Neural cell (in vitro differentiated cells): ENCODE measurements around the gene CACNA2D2. TPM values are rescaled to one million over a fixed set of nuclear protein-coding genes. Genes with fewer than 3 reads are reported as not detected.

Experiments
- H2AFZ ChIP-seq: fragments of 200-600, 300-800 bp; sonication (generic), shearing (Covaris generic); 2 replicates; pipeline ENCODE4 v1.6.0; 2014; ENCODE audit warnings: low read depth, mild to moderate bottlenecking, antibody characterized with exemption, low read length, moderate library complexity
- H3F3A ChIP-seq: fragments of 200-600 bp; shearing (Covaris generic); 2 replicates; pipeline ENCODE4 v1.6.1; 2016; ENCODE audit warnings: mild to moderate bottlenecking, moderate library complexity, mixed read lengths, antibody characterized with exemption, low read length; ENCODE audit not compliant: insufficient read depth, poor library complexity, severe bottlenecking
- H3K27ac ChIP-seq: fragments of 200-600, 300-800 bp; sonication (generic), shearing (Covaris generic); 2 replicates; pipeline ENCODE4 v1.5.1; 2014; ENCODE audit warnings: mild to moderate bottlenecking, low read length, moderate library complexity
- H3K27me3 ChIP-seq: fragments of 300-800, 200-600 bp; sonication (generic), shearing (Covaris generic); 2 replicates; pipeline ENCODE4 v1.6.0; 2014; ENCODE audit warnings: mild to moderate bottlenecking, low read depth, low read length, moderate library complexity; ENCODE audit not compliant: insufficient read depth
- H3K36me3 ChIP-seq: fragments of 300-800, 200-600 bp; sonication (generic), shearing (Covaris generic); 2 replicates; pipeline ENCODE4 v1.5.1; 2014; ENCODE audit warnings: mild to moderate bottlenecking, antibody characterized with exemption, low read length, moderate library complexity; ENCODE audit not compliant: insufficient read depth
- H3K4me2 ChIP-seq: fragments of 300-800, 200-600 bp; sonication (generic), shearing (Covaris generic); 2 replicates; pipeline ENCODE4 v1.6.0; 2014; ENCODE audit warnings: mild to moderate bottlenecking, low read length
- H3K4me3 ChIP-seq: fragments of 300-800, 200-600 bp; sonication (generic), shearing (Covaris generic); 2 replicates; pipeline ENCODE4 v1.5.1; 2014; ENCODE audit warnings: mild to moderate bottlenecking, low read length, moderate library complexity
- H3K79me2 ChIP-seq: fragments of 200-600 bp; shearing (Covaris generic); replicated peaks from 2 replicates; pipeline ENCODE4 v1.6.0; 2014; ENCODE audit warnings: mild to moderate bottlenecking, low read length, moderate library complexity; ENCODE audit not compliant: insufficient read depth
- H3K9ac ChIP-seq: fragments of 300-800, 200-600 bp; sonication (generic), shearing (Covaris generic); 2 replicates; pipeline ENCODE4 v1.6.1; 2016; ENCODE audit warnings: mild to moderate bottlenecking, low read length, mixed read lengths
- H3K9me2 ChIP-seq: fragments of 200-600 bp; shearing (Covaris generic); 2 replicates; pipeline ENCODE4 v1.6.1; 2016; ENCODE audit warnings: mild to moderate bottlenecking, low read length, mixed read lengths; ENCODE audit not compliant: insufficient read depth
- H3K9me3 ChIP-seq: fragments of 200-600, 300-800 bp; sonication (generic), shearing (Covaris generic); 2 replicates; pipeline ENCODE4 v1.6.1; 2016; ENCODE audit warnings: mild to moderate bottlenecking, mixed run types, low read length, moderate library complexity, mixed read lengths
- H4K20me1 ChIP-seq: fragments of 200-600 bp; shearing (Covaris generic); 2 replicates; pipeline ENCODE4 v1.6.1; 2016; ENCODE audit warnings: mild to moderate bottlenecking, mixed run types; ENCODE audit not compliant: insufficient read depth
- EP300 ChIP-seq: fragments of 450-650 bp; conservative IDR thresholded peaks from 2 replicates; pipeline ENCODE4 v1.6.1; 2014; ENCODE audit warnings: antibody characterized with exemption, mild to moderate bottlenecking, moderate library complexity; ENCODE audit not compliant: poor library complexity, severe bottlenecking
- EZH2 ChIP-seq: fragments of 200-600, 300-800 bp; shearing (Covaris generic), sonication (generic); IDR thresholded peaks from 2 replicates; pipeline ENCODE4 v1.6.1; 2014; ENCODE audit warnings: antibody characterized with exemption, low read length, borderline replicate concordance, mild to moderate bottlenecking; ENCODE audit not compliant: insufficient read depth, poor library complexity, severe bottlenecking
- MXI1 ChIP-seq: fragments of 450-650 bp; conservative IDR thresholded peaks from 2 replicates; pipeline ENCODE4 v1.6.1; 2014; ENCODE audit warnings: antibody characterized with exemption, mild to moderate bottlenecking; ENCODE audit not compliant: poor library complexity, severe bottlenecking
- POLR2AphosphoS5 ChIP-seq: IDR thresholded peaks from 2 replicates; pipeline ENCODE4 v1.6.1; 2012
- RAD21 ChIP-seq: fragments of 450-650 bp; conservative IDR thresholded peaks from 2 replicates; pipeline ENCODE4 v1.6.1; 2014; ENCODE audit warnings: antibody characterized with exemption, mild to moderate bottlenecking, moderate library complexity
- SMC3 ChIP-seq: fragments of 450-650 bp; conservative IDR thresholded peaks from 2 replicates; pipeline ENCODE4 v1.6.1; 2014; ENCODE audit warnings: antibody characterized with exemption, mild to moderate bottlenecking, moderate library complexity; ENCODE audit not compliant: poor library complexity
- TAF1 ChIP-seq: IDR thresholded peaks from 2 replicates; pipeline ENCODE4 v1.6.1; 2012; ENCODE audit warnings: low read depth
- polyA plus RNA-seq: library from polyadenylated mRNA; depleted of rRNA; stranded (reverse); fragments of >200 nt; gene quantifications from 2 replicates; pipeline ENCODE4 v1.2.3, GENCODE V29; 2014
- TF ChIP-seq, protein P1 (sequence below): IDR thresholded peaks from 2 replicates; pipeline ENCODE4 v1.6.1; 2012; ENCODE audit warnings: borderline replicate concordance
- TF ChIP-seq, protein P2 (sequence below): fragments of 450-650 bp; IDR thresholded peaks from 2 replicates; pipeline ENCODE4 v1.5.1; 2014; ENCODE audit warnings: antibody characterized with exemption, mild to moderate bottlenecking, moderate library complexity; ENCODE audit not compliant: poor library complexity, severe bottlenecking

The CACNA2D2 gene
- polyA plus RNA-seq, 1 donor from 2014 or later: 7.8 TPM

DNA sequence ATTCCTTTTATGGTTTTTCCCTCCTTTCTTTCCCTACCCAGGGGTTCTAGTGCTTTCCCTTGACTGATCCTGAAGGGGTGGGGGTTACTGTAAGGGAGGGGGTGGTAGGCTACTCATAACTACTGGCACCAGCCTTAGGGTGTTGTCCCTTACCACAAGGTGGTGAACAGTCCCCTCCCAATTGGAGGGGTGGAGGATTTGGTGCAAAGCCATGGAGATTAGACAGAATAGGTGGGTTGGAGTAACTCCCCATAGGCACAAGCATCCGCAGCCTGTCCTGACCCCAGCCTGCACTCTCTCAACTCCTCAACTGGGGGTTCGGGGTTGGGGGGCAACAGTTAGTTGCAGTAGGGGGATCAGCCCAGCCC lies 178.3 kb downstream of the CACNA2D2 start:
- H3K9ac ChIP-seq: no peak overlapping the region

DNA sequence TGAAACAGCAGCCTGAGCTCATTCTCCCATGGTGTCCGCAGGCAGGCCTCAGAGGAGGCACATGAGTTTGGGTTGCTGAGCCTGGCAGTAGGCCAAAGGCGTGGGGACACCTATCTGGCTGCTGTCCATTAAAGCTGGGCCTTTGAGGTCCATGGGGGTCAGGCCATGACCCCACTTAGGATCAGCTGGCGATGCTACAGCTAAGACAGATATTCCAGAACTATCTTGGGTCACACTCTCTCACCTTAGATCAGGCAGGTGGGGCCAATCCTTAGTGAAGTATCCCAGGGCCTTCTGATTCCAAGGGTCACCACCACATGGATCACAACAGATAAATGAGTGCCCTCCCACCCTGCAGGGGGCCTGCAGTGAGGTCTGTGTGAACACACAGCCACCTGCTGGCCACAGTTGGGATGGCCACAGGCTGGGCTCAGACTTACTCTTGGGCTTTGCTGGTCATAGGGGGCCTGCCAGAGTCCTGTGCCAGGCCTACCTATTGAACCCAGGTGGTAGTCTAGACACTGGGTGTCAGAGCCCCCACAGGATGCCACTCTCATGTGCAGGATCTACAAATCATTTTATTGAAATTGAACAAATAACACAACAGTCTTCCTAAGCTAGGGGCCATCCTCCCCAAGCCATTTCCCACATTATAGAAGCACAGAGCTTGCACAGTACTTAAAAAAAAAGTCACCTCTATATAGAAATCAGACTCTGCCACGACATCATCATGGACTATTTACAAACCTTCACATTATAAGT lies 178.9 kb downstream of the CACNA2D2 start:
- Histone ChIP-seq H3K9ac (no peak overlapping the region), H3K9me2 (no peaks in the 10 kb centered on the region), H3K79me2 (peaks cover 25% of the 10 kb centered on the region), H3F3A (no peaks in the 10 kb centered on the region), H3K36me3 (no peaks in the 10 kb centered on the region), H3K4me2 (no peak overlapping the region), H3K27ac (no peak overlapping the region), H4K20me1 (no peaks in the 10 kb centered on the region), H3K9me3 (no peaks in the 10 kb centered on the region), H3K27me3 (no peaks in the 10 kb centered on the region), H3K4me3 (no peak overlapping the region), H2AFZ (no peak overlapping the region)
- no peak for TF ChIP-seq POLR2AphosphoS5
- no peak for TF ChIP-seq EZH2
- TF ChIP-seq, protein P1, sequence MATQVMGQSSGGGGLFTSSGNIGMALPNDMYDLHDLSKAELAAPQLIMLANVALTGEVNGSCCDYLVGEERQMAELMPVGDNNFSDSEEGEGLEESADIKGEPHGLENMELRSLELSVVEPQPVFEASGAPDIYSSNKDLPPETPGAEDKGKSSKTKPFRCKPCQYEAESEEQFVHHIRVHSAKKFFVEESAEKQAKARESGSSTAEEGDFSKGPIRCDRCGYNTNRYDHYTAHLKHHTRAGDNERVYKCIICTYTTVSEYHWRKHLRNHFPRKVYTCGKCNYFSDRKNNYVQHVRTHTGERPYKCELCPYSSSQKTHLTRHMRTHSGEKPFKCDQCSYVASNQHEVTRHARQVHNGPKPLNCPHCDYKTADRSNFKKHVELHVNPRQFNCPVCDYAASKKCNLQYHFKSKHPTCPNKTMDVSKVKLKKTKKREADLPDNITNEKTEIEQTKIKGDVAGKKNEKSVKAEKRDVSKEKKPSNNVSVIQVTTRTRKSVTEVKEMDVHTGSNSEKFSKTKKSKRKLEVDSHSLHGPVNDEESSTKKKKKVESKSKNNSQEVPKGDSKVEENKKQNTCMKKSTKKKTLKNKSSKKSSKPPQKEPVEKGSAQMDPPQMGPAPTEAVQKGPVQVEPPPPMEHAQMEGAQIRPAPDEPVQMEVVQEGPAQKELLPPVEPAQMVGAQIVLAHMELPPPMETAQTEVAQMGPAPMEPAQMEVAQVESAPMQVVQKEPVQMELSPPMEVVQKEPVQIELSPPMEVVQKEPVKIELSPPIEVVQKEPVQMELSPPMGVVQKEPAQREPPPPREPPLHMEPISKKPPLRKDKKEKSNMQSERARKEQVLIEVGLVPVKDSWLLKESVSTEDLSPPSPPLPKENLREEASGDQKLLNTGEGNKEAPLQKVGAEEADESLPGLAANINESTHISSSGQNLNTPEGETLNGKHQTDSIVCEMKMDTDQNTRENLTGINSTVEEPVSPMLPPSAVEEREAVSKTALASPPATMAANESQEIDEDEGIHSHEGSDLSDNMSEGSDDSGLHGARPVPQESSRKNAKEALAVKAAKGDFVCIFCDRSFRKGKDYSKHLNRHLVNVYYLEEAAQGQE: no peak
- no peak for TF ChIP-seq EP300
- TF ChIP-seq, protein P2, sequence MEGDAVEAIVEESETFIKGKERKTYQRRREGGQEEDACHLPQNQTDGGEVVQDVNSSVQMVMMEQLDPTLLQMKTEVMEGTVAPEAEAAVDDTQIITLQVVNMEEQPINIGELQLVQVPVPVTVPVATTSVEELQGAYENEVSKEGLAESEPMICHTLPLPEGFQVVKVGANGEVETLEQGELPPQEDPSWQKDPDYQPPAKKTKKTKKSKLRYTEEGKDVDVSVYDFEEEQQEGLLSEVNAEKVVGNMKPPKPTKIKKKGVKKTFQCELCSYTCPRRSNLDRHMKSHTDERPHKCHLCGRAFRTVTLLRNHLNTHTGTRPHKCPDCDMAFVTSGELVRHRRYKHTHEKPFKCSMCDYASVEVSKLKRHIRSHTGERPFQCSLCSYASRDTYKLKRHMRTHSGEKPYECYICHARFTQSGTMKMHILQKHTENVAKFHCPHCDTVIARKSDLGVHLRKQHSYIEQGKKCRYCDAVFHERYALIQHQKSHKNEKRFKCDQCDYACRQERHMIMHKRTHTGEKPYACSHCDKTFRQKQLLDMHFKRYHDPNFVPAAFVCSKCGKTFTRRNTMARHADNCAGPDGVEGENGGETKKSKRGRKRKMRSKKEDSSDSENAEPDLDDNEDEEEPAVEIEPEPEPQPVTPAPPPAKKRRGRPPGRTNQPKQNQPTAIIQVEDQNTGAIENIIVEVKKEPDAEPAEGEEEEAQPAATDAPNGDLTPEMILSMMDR: peak; percentile 76
- TF ChIP-seq SMC3: peak; percentile 73
- TF ChIP-seq RAD21: peak; percentile 63
- TF ChIP-seq TAF1: no peak
- TF ChIP-seq MXI1: peak; percentile 25

More for the DNA sequence above, 178.3 kb downstream of the CACNA2D2 start:
- Histone ChIP-seq H3K27ac (no peak overlapping the region), H3K27me3 (no peaks in the 10 kb centered on the region), H2AFZ (no peak overlapping the region), H3K79me2 (peaks cover 19% of the 10 kb centered on the region), H3K36me3 (no peaks in the 10 kb centered on the region), H4K20me1 (no peaks in the 10 kb centered on the region), H3K9me3 (no peaks in the 10 kb centered on the region), H3K4me3 (no peak overlapping the region), H3K4me2 (no peak overlapping the region), H3K9me2 (no peaks in the 10 kb centered on the region), H3F3A (no peaks in the 10 kb centered on the region)
- TF ChIP-seq EZH2: no peak
- no peak for TF ChIP-seq MXI1
- no peak for TF ChIP-seq POLR2AphosphoS5
- no peak for TF ChIP-seq RAD21
- TF ChIP-seq SMC3: no peak
- TF ChIP-seq EP300: no peak
- TF ChIP-seq, protein P1: no peak
- TF ChIP-seq TAF1: no peak
- TF ChIP-seq, protein P2: no peak
